Fibroblast of the aortic adventitia (primary cell): ENCODE measurements around the gene KPNB1. TPM values are rescaled to one million over a fixed set of nuclear protein-coding genes. Genes with fewer than 3 reads are reported as not detected.

ENCODE experiments used
- DNase-seq: peaks from one replicate; pipeline ENCODE4 v3.0.0-alpha.2; 2010; ENCODE audit warnings: low read depth
- H3K4me3 ChIP-seq: 2 replicates; pipeline ENCODE4 v1.5.1; 2011; ENCODE audit warnings: low read depth, mild to moderate bottlenecking, control low read depth, low read length, moderate library complexity
- CTCF ChIP-seq: IDR thresholded peaks from 2 replicates; pipeline ENCODE4 v1.5.1; 2011; ENCODE audit warnings: mild to moderate bottlenecking, low read length, control low read depth, inconsistent platforms; ENCODE audit not compliant: insufficient read depth
- total RNA-seq: library from RNA; depleted of rRNA; stranded (reverse); fragments of >200 nt; gene quantifications from 2 replicates; pipeline ENCODE4 v1.2.3, GENCODE V29; 2012; ENCODE audit warnings: low replicate concordance

KPNB1 gene
- total RNA-seq, 1 donor = 473 TPM

GRCh38 chr17:47663912-47664623 lies 14.3 kb downstream of the KPNB1 start:
- peak; percentile 71 for DNase-seq
- H3K4me3 ChIP-seq = no peak overlapping the region
- TF ChIP-seq CTCF = peak; percentile 81

- no peak overlapping the region for H3K4me3 ChIP-seq
- DNase-seq = no peak
- TF ChIP-seq CTCF = no peak
These were observed 14.9 kb downstream of the KPNB1 start for GRCh38 chr17:47664624-47664941.

- no peak for TF ChIP-seq CTCF
- H3K4me3 ChIP-seq = no peak overlapping the region
- DNase-seq = peak; percentile 74
These were observed 15.9 kb downstream of the KPNB1 start for GRCh38 chr17:47665655-47666054.

- DNase-seq = no peak
- TF ChIP-seq CTCF = no peak
- no peak overlapping the region for H3K4me3 ChIP-seq
These were observed 19.4 kb downstream of the KPNB1 start for GRCh38 chr17:47669081-47669480.

DNA sequence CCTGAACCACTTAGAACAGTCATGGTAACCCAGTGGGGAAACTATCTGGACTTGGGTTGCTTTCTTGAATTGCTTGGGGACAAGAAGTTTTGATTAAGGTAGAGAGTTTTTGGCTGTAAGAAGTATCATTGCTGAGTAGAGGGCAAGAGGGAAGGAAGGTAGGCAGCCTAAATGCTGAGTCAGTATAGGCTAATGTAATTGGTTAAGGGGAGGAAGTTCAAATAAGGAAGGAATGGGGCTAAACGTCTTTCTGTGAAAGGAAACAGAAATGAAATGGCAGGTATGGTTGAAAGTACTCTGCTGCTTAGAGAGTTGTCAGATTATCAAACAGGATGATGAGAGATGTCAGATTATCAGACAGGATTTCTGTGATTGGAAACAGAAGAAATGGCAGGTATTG lies 20.3 kb downstream of the KPNB1 start:
- no peak overlapping the region for H3K4me3 ChIP-seq
- no peak for DNase-seq
- no peak for TF ChIP-seq CTCF

GRCh38 chr17:47674499-47674898 lies 24.8 kb downstream of the KPNB1 start:
- TF ChIP-seq CTCF = no peak
- H3K4me3 ChIP-seq = no peak overlapping the region
- DNase-seq = no peak
